Measurements from ENCODE around the gene NPAS1. TPM values are rescaled to one million over a fixed set of nuclear protein-coding genes. Genes with fewer than 3 reads are reported as not detected.

NPAS1 gene
- total and polyA plus RNA-seq, 2 of the 8 experiments (the other 6 are each of a cell fraction or from before 2014, with no cell fraction given) = 9.9 to 13.9 TPM

DNA sequence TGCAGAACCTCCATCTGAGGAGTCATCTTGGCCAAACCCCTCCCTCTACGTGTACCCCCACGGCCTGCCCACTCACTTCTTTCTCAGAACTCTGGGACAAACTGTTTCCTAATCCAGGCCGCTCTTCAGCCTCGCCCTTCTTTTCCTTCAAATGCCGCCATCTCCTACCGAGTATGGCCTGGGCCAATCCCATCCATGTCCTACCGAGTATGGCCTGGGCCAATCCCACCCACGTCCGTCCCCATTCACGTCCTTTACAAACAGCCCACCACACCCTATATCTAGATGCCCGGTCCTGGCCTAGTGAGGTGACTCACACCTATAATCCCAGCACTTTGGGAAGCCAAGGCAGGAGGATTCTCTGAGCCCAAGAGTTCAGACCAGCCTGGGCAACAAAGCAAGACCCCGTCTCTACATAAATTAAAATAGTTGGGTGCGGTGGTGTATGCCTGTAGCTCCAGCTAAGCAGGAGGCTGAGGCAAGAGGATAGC lies 27.7 kb downstream of the NPAS1 start:
- H3K27me3 ChIP-seq (replicated peaks in 1 of 4; ENCODE audit: control insufficient read depth in 3 of 4, extremely low read depth in 1 of 4, insufficient read depth in 3 of 4, low read length in 3 of 4) = no peaks in the 10 kb centered on the region
- POLR2A ChIA-PET (ENCODE audit: partially characterized antibody) = interaction anchor here (0.7 to 3.5 kb wide), 13 partner anchors 10 to 178 kb away, joined by 3 to 31 read pairs (median 6); partner anchors contain the start of genes NPAS1 and ZC3H4
- H2BK15ac ChIP-seq (ENCODE audit: low read length) = 0 out of 2 replicates have a peak overlapping the region, but pooled peaks have one; percentile 81
- H4K8ac ChIP-seq (ENCODE audit: extremely low read depth, insufficient read depth, low read length) = no peak overlapping the region; the same call in 1 of the 2 replicates
- no peak overlapping the region for H2BK12ac ChIP-seq (ENCODE audit: low read depth, low read length)
- H3K79me1 ChIP-seq (ENCODE audit: low read depth, low read length) = peaks cover 6% of the 10 kb centered on the region
- CTCF ChIA-PET (ENCODE audit: partially characterized antibody) = interaction anchor here (0.6 to 2.3 kb wide), 4 partner anchors 10 to 51 kb away, joined by 3 to 7 read pairs (median 5); no protein-coding TSS in a partner anchor
- peaks cover 3% of the 10 kb centered on the region in 2 experiments for H4K20me1 ChIP-seq (replicated peaks in 1 of 2; ENCODE audit: control insufficient read depth in 1 of 2, insufficient read depth in 2 of 2, low read length in 2 of 2)
- H3K18ac ChIP-seq (ENCODE audit: extremely low read depth, low read length) = peak overlapping the region; percentile 51; the same call in 1 of the 2 replicates
- no peak overlapping the region for H3K14ac ChIP-seq (ENCODE audit: insufficient read length)
- H3K9me3 ChIP-seq (ENCODE audit: insufficient read depth in 2 of 2, low read depth in 1 of 2, low read length in 1 of 2) = no peaks in the 10 kb centered on the region
- no peak for TF ChIP-seq ZNF274 (IDR thresholded peaks at IDR 0.05; ENCODE audit: borderline replicate concordance, extremely low read depth, low read length)
- TF ChIP-seq POLR2A (IDR thresholded peaks at IDR 0.05; ENCODE audit: control extremely low read depth in 1 of 2, low read depth in 2 of 2, low read length in 2 of 2) = no peak
- TF ChIP-seq YY1 (IDR thresholded peaks at IDR 0.05; ENCODE audit: low read depth, low read length) = no peak
- TF ChIP-seq NANOG (IDR thresholded peaks at IDR 0.05; ENCODE audit: insufficient read depth, low read depth, low read length, poor library complexity, severe bottlenecking) = no peak
- H4K5ac ChIP-seq (ENCODE audit: insufficient read length, low read depth, low read length) = no peak overlapping the region
- no peak overlapping the region for H3K56ac ChIP-seq (replicated peaks; ENCODE audit: insufficient read length, low read depth, low read length)
- FAIRE-seq (no peak), DNase-seq (ENCODE audit: low read depth in 1 of 2, low spot score in 2 of 2) (no peak)
- H3K79me2 ChIP-seq (ENCODE audit: control insufficient read depth in 1 of 2, insufficient read depth in 2 of 2, low read length in 2 of 2) = peaks cover 0 to 10% of the 10 kb centered on the region in 2 experiments; a peak in 2 of 4 replicates
- no peak overlapping the region for H3K4ac ChIP-seq (replicated peaks; ENCODE audit: insufficient read length, low read depth, low read length)
- peak overlapping the region; percentile 62 to 88 (median 80) for H3K4me3 ChIP-seq (ENCODE audit: extremely low read depth in 1 of 4, insufficient read depth in 2 of 4, low read depth in 3 of 4, low read length in 4 of 4)
- H3K36me3 ChIP-seq (ENCODE audit: control insufficient read depth in 2 of 4, insufficient read depth in 4 of 4, low read length in 3 of 4) = peaks cover 0 to 6% (median 2%) of the 10 kb centered on the region in 4 experiments; a peak in 2 of 8 replicates
- H3K9ac ChIP-seq (replicated peaks in 1 of 4; ENCODE audit: extremely low read depth in 1 of 4, low read depth in 3 of 4, low read length in 3 of 4) = peak overlapping the region in 3 of 4 experiments; percentile 30 to 51 (median 45); a peak in 3 of 7 replicates
- no peak overlapping the region for H2BK20ac ChIP-seq (ENCODE audit: low read length)
- H2BK5ac ChIP-seq (ENCODE audit: low read depth, low read length) = no peak overlapping the region
- H3K23me2 ChIP-seq (ENCODE audit: low read depth, low read length) = peaks cover 4% of the 10 kb centered on the region
- H2AFZ ChIP-seq (ENCODE audit: low read length) = peak overlapping the region; percentile 28; the same call in 1 of the 2 replicates
- no peak overlapping the region for H4K91ac ChIP-seq (replicated peaks; ENCODE audit: insufficient read length, low read length)
- H3K27ac ChIP-seq (ENCODE audit: low read depth, low read length) = no peak overlapping the region
- 0 out of 2 replicates have a peak overlapping the region, but pooled peaks have one; percentile 32 for H2AK5ac ChIP-seq (ENCODE audit: low read depth, low read length)
- peak overlapping the region; percentile 70 to 88 for H3K4me2 ChIP-seq (ENCODE audit: insufficient read depth in 1 of 2, low read depth in 2 of 2, low read length in 2 of 2)
- H3K4me1 ChIP-seq (replicated peaks in 1 of 4; ENCODE audit: control insufficient read depth in 3 of 4, insufficient read depth in 4 of 4, low read length in 3 of 4) = peaks cover 0 to 5% (median 4%) of the 10 kb centered on the region in 4 experiments; a peak in 3 of 7 replicates
- no peak overlapping the region for H2BK120ac ChIP-seq (replicated peaks; ENCODE audit: low read depth, low read length)
- WGBS, 2 experiments (ENCODE audit: extremely low coverage in 1 of 2, insufficient coverage in 1 of 2, insufficient read length in 1 of 2, insufficient replicate concordance in 2 of 2, low coverage in 1 of 2, low lambda C conversion rate in 2 of 2, missing lambda C conversion rate in 1 of 2) = 82% methylated on average over 13 of the region's 13 CpGs; no CpG with 5 or more reads in 1 of the 2 experiments
- no peak overlapping the region for H3K23ac ChIP-seq (ENCODE audit: insufficient read length)
